LoVo (cell line): ENCODE results near the gene CPOX.

ENCODE experiments used
- DNase-seq: peaks from one replicate; pipeline ENCODE4 v3.0.0-alpha.2; 2016; ENCODE audit warnings: low spot score

CPOX gene

DNA sequence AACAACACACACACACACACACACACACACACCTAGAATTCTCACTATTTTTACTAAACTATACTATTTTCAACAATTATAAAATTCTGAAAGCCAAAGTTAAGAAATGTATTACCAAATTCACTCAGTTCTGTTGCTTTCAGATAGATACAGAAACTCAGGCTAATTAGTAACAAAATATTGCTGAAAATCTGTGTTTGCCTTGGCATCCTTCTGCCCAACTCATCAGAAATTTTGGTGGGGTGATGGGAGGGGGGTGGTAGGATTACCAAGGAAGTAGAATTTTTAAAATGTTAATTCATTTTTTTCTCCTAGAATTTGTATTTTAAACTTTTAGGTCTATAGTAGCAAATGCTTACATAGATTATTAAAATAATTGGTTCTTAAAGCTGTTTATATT lies 2.7 kb upstream of the CPOX start:
- no peak for DNase-seq

DNA sequence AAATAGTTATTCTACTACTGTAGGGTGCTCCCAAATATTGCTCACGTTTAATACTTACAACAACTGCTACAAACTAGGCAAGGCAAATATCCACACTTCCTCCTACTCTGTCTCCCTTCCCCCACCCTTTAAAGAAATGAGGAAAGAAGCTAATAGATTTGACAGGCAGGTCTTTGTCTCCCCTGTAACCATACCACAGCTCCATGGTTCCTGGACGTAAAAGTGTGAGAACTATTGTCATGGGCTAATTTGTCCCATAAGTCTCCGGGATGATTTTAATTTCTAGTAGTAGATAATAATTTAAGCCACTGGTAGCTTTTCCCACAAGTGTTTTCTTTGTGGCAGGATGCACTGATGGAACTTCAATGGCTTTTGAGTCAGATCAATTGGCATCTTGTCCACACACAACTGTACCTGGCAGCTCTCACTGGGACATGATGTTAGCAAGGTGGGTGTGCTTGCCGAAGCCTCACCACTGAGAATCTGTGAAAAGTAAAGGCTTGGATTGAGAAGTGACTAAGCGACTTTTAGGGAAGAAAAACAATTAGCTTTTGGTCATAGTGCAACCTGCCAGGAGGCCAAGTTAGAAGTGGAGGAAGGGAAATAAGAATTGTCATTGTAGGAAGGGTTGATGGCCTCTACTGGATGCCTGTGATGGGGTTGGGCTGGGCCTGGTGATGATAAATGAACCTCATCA lies 1.4 kb upstream of the CPOX start:
- no peak for DNase-seq

DNA sequence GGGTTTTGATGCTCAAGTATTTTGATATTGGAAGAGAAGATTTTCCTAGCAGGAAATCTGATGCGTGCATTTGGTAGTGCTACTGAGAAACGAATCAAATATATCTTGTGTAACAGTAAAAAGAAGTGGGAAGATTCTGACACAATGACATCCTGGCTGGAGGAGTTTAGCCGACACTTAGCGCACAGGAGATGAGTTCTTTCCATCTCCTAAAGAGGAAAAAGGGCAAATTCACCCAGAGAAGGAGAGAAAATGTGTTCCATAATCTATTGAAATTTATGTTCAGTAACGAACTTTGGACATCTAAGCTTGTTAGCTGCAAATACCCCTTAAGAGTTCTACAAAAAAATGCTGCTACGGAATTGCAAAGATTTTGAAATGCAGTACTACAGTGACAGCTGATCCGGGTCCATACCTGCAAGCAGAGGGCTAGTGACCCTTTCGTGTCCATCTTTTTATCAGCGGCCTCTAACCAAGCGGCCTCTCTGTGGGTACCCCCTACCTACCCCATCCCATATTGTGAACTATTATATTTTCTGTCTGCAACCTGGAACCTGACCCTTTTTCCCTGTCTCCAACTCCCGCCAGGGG lies 971 bp downstream of the CPOX start:
- DNase-seq = no peak

DNA sequence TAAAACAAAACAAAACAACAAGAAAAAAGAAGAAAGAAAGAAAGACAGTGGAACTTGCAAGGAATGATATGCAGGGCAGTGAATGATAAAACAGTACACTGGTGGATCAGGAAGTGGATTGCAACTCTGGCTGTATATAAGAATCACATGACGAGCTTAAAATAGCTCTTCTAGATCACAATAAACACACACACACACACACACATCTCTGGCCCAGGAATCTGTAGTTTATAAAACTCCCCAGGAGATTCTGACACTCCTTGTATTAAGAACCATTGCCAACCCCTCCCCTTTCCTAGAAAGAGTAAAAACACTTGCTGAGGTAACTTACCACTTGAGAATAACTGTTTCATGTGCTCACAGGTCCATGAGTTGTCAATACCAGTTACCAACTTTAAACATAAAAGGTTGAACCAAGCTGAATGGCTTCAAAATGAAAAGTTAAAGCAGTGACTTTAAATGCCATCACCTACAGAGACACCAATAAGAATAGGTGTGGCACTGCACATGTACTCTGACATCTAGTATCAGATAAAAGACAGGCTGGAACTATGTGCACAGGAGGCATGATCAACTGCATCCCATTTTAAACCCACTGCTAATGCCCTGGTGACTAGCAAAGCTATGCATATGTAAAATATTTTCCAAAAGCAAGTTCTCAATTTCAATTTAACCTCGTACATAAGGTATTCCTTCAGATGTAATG lies 3.9 kb downstream of the CPOX start:
- DNase-seq = no peak

DNA sequence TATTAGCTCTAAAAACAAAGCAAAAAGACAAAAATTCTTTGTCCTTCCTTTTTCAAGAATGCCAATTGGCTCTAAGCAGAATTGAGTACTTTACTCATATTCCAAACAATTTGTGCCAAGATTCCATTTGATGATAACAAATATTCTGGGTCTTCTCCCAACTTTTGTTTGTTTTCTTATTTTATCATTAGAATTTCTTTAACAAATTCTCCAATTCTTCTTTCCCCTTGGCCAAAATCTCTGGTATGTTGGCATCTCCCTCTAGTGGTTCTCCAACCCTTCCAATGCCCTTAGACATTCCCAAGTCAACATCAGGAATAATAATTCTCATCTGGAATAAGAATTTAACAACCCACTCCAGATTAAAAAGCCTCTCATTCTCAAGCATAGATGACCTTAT lies 5.3 kb downstream of the CPOX start:
- DNase-seq = no peak

DNA sequence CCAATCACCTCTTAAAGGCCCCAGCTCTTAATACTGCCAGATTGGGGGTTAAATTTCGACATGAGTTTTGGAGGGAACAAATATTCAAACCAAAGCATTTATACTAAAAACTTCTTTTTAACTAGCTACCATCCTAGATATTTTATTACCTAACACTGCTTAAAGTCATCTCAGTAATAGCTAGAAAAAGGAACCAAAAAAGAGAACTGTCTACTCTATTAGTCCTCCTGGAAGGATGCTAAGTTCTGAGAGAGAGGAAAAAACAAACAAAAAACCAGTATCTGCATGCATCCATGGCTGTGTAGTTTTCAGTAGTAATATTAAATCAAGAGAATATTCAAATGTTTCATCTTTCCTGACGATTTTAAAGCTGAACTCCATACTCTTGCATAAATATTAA lies 5.8 kb downstream of the CPOX start:
- DNase-seq = no peak

DNA sequence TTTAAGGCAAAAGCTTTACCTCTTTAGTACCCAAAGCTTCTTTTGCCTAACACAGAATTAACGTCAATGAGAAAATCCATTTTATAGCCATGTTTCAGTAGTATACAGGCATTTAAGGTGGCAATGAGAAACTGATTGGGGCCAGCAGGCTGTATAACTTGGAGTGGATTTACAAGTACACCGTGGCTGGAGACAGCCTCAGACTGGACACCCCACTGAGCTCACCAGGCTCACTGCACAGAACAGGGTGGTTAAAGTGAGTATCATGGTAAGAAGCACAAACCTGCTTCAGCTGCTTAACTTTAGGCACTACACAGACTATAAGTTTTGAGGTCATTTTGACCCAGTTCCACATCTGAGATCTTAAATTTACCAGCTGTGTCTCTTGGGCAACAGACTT lies 8.9 kb downstream of the CPOX start:
- no peak for DNase-seq

DNA sequence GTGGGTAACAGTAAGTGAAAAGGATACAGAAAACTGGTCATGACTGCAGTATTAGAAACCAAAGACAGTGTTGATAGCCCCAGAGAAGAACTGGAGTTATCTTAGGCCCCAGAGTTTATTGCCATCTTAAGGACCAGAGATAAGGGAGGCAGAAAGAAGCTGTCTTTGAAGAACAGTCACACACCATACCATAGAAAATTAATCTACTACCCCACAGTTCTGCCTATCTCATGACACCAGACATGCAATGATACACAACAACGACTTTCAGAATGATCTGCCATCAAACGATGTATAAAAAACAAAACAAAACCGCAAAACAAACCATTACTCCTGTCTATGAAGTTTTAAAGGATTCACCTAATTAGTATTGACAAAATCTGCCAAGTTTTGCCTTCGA lies 9.6 kb downstream of the CPOX start:
- DNase-seq = no peak

DNA sequence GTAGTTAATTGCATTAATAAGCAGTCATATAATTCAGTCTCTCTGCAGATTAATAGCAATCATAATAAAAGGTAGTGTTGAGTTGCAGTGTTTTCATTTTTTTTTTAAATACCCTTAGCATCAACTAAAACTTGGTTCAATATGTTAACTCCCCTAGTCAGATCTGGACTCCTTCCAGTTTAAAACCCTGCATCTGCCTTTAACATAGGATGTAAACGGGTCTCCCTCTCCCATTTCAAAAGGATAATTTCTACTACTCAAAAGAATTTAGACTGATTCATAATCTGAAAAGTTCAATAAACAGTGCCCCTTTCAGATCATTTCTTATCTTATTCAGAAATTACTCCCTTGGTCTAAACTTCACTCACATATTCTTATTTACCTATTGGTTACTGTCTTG lies 11.4 kb downstream of the CPOX start:
- no peak for DNase-seq

DNA sequence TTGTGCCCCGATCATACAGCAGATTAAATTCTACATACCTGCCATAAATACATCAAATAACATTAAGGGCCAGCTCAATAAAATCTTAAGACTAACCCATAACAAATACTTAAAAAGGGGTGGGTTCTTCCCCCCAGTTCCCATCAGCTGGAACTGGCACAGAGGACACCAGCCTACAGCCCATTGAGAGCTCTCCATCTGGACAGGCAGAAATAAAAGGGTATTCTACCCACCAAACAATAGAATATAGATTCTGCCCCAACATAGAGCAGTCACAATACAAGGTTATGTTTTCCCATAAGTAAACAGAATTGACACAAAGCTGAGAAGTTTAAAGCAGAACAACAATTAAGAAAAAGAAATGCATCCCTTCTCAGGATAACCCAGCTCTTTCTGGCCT lies 11.9 kb downstream of the CPOX start:
- no peak for DNase-seq

DNA sequence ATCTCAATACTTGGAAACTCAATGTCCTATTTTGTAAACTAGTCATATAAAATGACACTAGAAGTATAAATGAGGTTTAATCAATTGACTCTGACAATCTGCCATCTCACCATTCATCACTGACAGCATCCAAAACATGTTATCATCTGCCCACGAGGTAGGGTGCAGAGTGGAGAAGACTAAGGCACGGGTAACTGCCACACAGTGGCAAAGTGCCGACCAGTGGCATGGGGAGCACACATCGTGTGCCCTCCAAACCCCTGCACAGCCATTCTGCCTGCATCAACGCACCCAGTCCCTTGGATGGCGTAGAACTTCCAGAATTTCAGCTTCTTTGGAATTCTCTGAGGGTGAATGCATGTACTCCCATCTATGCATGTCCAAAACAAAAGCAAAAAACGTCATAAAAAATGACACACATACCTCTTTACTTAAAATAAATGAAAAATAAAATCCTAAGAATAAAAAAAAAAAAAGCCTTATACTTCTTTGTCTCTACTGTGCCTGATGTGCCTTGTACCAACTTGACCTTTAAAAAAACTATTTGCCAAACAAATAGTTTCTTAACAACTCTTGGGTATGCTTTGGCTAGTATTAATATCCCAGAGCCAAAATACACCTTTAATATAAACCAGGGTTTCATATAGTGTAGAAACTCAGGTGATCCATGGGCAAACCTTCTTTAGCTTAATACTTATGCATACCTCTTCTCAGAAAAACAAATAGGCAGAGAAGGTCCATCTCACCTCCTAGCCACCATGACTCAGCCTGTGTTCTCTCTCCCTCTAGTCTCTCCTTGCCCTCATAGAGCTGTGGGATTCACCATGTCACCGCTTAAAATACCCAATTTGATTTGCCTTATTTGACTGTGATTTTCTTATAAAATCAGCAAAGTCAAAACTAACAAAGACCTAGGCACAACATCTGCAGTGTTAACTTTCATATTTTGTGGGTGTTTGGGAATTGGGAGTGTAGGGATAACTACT lies 12.7 kb downstream of the CPOX start:
- no peak for DNase-seq

DNA sequence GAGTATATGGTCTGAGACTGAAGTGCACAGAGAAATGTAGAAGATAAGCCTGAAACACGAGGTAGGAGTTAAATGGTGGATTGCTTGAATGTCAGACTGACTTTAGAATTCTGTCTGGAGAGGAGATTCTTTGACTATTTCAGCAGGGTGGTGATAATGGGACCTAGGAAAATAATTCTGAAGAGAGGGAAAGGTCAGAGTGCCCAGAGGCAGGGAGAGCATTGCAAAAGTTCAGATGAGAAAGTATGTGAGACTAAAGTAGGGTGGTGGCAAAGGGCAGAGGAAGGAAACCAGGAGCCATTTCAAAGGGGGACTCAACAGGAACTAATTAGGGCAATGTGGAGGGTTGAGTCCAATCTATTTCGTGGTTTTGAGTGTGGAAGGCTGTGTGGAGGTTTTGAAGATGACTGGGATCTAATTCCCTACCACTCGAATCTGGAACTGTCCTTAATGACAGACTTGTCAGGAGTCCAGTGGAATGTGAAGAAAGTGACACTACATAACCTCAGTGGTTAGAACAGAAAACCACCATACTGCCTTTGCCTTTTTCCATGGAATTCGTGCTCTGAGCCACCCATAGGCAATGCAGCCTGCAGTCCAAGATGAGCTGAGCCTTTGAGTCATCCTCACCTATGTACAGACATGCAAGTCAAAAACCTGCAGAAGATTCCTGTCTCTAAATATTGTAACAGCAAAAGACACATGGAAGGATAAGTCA lies 16.1 kb downstream of the CPOX start:
- DNase-seq = no peak

DNA sequence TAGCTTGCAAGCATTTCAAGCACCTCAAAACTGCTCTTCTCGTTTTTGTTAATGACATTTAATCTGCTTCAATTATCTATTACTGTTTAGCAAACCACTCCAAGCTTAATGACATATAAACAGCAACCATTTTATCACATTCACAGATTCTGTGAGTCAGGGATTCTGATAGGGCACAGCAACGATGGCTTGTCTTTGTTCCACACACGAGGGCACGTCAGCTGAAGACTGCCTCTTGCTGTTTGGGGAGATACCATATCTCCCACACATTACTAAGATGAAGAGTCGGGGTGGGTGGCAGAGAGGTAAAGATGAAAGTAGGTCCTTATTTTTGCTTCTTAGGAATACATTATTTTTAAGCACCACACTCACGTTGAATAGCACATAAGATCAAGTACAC lies 19.3 kb downstream of the CPOX start:
- DNase-seq = no peak

DNA sequence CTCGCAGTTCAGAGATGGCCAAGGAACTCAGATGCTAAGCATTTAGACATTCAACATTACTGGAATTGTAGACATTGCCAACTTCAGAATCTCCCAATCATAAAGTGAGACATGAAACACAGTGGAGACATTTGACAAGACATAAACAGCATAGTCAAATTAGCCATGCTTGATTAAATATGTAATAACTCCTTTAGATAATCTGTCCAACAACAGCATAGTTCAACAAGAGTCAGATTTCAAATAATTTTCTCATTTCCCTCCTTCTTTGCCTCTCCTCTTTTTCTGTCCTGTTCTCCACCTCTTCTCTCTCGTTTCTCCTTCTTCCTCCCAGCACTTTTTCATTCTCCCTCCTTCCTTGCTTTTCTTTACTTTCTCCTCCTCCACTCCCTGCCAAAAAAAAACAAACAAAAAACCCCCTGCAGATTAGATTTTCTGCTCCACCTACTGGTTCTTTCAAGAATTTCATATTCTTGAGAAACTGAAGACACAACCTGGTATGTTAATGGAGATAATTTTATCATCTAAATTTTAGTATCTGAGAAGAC lies 20.2 kb downstream of the CPOX start:
- no peak for DNase-seq

DNA sequence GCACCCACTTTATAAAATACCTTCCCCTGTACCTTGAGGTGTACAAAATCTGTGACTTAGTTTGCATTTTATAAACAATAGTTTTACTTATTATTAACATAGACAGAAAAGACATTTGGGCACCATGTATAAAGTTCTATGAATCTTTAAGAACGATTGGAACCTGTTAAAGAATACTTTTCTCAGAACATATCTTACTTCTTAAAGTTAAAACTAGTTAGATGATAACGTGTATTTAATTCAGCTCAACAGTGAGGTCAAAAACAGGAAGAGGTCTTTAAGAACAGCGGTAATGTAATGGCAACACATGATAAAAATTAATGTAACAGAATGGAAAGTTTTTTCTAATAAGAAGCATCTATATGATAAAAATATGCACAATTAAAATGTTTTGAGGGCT lies 25.0 kb downstream of the CPOX start:
- no peak for DNase-seq

DNA sequence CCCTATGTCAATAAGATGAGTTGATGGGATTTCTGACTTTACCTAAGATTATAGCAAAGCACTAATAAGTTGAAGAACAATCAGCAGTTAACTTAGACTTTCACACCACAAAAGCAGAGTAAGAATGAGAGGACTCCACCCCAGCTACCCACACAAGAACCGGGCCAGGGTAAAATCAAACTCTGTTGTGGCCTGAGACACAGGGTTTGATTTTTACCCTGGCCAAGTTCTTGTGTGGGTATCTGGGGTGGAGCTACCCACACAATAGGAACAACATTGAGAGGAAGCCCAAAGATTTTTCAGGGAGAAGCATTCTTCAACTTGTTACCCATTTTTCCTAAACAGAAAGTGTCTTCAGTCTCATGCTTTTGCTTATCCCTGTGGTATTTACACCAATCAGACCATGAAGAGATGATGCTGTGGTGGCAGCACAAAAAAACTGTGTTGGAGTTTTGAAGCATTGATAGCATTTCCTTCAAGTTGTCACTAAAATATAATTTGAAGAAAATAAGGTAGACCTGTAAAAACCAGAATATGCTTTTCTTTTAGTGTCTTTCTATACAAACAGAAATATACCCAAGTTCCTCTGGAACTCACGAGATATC lies 25.6 kb downstream of the CPOX start:
- no peak for DNase-seq

DNA sequence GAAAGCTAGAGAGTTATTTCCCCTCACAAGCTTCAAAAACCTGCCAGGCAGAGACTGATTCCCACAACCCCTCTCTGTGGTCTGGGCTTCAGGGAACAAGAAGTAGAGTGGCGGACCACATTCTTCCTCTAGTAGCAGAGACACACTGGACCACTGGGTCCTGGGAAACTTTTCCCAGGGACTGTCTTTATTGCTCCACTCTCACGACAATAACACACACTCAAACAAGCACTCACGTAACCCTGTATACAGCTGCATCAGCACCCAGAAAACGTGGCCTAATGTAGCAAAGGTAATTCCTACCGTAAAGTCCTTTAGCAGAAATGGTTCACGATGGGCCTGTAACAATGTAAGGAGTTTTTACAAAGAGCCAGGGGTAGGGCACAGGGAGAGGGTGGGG lies 27.6 kb downstream of the CPOX start:
- DNase-seq = no peak

DNA sequence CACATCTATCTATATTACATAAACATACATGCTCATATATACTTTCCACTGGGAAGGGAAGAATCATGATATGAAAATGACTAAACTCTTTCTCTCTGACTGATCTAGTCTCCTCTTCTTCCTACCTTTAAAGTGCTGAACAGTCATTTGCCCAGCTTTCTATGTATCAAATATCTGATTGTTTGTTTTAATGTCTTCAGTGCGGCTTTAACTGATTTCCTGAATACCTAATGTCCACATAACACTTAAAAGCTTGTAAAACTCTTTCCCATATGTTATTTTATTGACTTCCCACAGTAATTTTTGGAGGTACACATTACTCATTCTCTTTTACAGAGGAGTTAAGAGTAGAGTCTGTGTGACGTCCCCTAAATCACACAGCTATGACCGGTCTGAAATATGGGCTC lies 28.2 kb downstream of the CPOX start:
- DNase-seq = no peak

DNA sequence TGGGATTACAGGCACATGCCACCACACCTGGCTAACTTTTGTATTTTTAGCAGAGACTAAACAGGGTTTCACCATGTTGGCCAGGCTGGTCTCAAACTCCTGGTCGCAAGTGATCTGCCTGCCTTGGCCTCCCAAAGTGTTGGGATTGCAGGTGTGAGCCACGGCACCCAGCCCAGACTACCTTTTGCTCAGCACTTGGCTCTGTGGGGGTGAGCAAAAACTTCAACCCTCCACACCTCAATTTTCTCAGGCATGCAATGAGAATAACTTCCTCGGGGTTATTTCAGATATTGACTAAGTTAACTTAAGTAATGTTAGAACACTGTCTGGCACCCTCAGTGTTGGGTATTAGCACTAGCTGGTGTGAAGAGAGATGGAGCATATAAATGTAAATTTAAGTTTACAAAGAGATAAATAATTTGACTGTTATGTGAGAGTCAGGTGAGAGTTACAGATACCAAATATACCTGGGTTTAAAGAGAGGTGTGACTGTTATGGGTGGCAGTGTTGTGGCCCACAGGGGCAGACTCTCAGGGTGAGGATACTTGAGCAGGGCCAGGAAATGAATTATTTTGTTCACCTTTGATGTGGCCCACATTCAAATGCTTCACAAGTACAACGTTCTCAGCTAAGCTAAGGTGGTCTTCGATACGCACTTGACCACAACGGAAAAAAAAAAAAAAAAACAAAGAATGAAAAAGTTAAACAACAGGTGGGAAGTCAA lies 29.0 kb downstream of the CPOX start:
- DNase-seq = no peak

DNA sequence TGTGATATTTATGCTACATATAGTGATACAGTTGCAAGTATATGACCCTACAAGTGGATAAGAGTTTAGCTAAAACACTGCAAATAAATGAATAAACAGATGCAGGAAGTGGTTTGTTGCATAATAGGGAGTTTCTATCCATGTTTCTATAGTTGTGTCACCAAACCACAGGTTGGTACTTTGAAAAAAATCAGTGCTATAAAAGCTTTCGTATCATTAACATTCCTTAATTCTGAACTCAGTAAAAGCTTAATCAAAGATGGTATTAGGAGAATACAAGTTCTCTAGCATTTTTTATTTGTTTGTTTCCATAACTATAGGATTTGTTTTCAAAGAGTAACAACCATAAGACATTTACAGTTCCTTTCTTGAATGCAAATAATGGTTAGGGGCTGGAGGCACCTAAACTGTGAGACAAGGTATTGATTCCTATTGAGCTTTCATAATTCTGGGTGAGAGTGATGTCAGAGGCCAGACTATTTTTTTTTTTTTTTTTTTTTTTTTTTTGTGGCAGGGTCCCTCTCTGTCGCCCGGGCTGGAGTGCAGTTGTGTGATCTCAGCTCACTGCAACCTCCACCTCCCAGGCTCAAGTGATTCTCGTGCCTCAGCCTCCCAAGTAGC lies 29.6 kb downstream of the CPOX start:
- DNase-seq = peak; percentile 8
